GM12872 (cell line): ENCODE results near the gene SLC4A9.

Experiments used
- TF ChIP-seq, protein P1 (sequence below): IDR thresholded peaks from 3 replicates; pipeline ENCODE4 v1.5.1; 2011; ENCODE audit warnings: low read depth, mild to moderate bottlenecking, low read length, moderate library complexity; ENCODE audit not compliant: insufficient read depth

Gene SLC4A9

GRCh38 chr5:140424135-140424534, 64.1 kb downstream of the SLC4A9 start:
- TF ChIP-seq, protein P1, sequence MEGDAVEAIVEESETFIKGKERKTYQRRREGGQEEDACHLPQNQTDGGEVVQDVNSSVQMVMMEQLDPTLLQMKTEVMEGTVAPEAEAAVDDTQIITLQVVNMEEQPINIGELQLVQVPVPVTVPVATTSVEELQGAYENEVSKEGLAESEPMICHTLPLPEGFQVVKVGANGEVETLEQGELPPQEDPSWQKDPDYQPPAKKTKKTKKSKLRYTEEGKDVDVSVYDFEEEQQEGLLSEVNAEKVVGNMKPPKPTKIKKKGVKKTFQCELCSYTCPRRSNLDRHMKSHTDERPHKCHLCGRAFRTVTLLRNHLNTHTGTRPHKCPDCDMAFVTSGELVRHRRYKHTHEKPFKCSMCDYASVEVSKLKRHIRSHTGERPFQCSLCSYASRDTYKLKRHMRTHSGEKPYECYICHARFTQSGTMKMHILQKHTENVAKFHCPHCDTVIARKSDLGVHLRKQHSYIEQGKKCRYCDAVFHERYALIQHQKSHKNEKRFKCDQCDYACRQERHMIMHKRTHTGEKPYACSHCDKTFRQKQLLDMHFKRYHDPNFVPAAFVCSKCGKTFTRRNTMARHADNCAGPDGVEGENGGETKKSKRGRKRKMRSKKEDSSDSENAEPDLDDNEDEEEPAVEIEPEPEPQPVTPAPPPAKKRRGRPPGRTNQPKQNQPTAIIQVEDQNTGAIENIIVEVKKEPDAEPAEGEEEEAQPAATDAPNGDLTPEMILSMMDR = no peak
